Epithelial cell of proximal tubule (primary cell): ENCODE data around the gene GNA14. TPM values are rescaled to one million over a fixed set of nuclear protein-coding genes. Genes with fewer than 3 reads are reported as not detected.

ENCODE experiments used
- DNase-seq: peaks from one replicate; pipeline ENCODE4 v3.0.0-alpha.2; 2011; ENCODE audit warnings: low read depth
- H3K4me3 ChIP-seq: 2 replicates; pipeline ENCODE4 v1.5.1; 2011; ENCODE audit warnings: low read depth, mild to moderate bottlenecking, low read length
- total RNA-seq: library from RNA; depleted of rRNA; stranded (reverse); fragments of >200 nt; gene quantifications from 2 replicates; pipeline ENCODE4 v1.2.3, GENCODE V29; 2015
- TF ChIP-seq, protein P1 (sequence below): conservative IDR thresholded peaks from 2 replicates; pipeline ENCODE4 v1.5.1; 2012; ENCODE audit warnings: low read depth, mild to moderate bottlenecking, low read length

GNA14 gene
- total RNA-seq, 1 donor from 2014 or later = 0.12 TPM

DNA sequence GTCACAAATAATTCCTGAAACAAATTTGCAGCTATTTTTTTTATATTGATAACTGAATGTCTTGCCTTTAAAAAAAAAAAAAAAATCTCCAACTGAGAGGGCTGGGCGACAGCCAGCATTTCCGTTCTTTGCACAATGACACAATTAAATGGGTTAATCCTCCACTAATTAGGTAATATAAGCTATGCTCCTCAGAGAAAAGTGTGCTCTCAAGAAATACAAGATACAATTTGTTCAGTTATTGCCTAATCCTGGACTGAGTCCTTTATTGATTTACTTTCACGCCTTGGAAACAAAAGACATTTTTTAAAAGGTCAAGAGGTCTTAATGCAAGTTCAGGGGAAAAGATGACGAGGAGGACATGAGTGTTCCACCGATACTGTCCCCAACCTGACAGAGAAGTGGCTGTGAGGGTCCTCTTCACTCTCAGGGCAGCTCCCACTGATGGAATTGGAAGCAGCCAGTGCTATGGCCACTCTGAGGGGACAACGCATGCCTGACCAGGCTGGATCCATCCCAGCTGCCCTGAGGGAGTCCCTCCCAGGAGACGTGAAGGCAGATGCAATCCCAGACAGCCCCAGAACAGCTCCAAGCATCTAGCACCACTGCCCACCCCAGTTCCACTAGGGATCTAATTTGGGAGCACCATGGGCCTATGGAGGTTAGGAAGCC is 220.7 kb downstream of the GNA14 start:
- peak; percentile 69 for DNase-seq
- TF ChIP-seq, protein P1, sequence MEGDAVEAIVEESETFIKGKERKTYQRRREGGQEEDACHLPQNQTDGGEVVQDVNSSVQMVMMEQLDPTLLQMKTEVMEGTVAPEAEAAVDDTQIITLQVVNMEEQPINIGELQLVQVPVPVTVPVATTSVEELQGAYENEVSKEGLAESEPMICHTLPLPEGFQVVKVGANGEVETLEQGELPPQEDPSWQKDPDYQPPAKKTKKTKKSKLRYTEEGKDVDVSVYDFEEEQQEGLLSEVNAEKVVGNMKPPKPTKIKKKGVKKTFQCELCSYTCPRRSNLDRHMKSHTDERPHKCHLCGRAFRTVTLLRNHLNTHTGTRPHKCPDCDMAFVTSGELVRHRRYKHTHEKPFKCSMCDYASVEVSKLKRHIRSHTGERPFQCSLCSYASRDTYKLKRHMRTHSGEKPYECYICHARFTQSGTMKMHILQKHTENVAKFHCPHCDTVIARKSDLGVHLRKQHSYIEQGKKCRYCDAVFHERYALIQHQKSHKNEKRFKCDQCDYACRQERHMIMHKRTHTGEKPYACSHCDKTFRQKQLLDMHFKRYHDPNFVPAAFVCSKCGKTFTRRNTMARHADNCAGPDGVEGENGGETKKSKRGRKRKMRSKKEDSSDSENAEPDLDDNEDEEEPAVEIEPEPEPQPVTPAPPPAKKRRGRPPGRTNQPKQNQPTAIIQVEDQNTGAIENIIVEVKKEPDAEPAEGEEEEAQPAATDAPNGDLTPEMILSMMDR = no peak
- no peak overlapping the region for H3K4me3 ChIP-seq

DNA sequence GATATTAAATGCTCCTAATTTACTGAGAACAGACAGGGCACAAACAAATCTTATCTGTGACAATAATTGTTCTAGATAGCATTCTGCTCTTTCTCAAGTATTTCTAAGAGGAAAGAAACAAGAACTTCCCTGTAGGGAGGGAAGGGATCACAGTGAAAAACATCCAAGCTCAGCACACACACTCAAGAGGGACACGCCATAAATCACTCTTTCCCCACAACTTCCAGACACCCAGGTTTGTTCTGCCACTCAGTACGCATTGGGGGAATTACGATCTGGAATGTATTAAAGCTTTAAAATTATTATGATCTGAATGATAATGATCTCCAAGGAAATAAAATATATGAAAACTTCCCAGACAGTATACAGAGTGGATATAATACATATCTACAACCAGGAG is 221.4 kb downstream of the GNA14 start:
- H3K4me3 ChIP-seq = no peak overlapping the region
- DNase-seq = no peak
- TF ChIP-seq, protein P1 = no peak

DNA sequence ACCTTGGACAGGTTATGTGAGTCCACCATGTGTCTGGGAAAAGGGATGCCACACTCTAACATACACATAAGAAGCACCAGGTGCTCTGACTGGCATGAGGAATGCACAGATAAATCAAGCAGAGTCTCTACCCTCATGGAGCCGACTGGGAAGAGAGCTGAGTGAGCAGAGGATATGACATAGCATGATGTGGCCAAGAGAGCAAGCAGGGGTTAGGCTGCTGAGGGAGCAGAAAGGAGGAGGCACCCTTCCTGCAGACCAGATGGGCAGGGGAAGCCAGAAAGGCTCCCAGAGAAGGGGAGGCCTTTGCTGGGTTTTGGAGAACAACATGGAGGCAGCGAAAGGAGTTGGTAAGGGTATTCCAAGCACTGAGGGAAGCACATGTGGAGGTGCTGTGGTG is 223.1 kb downstream of the GNA14 start:
- DNase-seq = no peak
- no peak overlapping the region for H3K4me3 ChIP-seq
- TF ChIP-seq, protein P1 = no peak

DNA sequence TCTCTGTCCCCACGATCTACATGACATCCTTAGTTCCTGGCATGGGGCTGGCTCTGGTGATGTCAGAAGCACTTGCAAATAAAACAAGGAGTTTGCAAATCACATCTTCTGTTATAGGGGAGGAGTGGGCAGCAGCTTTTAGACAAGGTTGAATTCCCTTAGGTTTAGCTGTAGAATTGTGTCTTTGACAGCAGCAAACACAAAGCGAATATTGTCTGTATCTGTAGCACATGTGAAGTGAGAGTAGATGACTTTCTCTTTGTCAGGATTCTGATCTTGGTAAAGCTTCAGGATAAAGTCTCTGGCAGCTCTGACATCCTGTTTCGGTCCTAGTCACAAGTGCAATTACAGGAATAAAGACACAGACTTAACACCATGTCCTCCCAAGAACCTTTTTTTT is 224.3 kb downstream of the GNA14 start:
- DNase-seq = no peak
- H3K4me3 ChIP-seq = no peak overlapping the region
- TF ChIP-seq, protein P1 = no peak

DNA sequence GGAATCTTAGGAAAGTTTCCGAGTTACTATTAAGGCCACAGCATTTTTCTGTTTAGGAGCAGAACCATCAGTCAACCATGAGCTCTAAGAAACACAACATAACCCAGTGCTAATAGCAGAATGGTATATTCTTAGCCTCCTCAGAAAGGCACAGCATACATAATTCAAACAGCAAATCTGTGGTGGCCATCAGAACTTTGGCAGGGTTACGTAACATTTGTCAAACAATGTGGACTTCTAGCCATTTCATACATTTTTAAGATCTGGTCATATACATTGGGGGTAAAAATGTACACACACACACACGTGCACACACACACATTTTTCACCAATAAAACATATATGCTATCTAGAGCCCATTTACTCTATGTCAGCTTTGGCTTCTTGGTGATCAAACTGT is 225.2 kb downstream of the GNA14 start:
- no peak for DNase-seq
- H3K4me3 ChIP-seq = no peak overlapping the region
- TF ChIP-seq, protein P1 = no peak

DNA sequence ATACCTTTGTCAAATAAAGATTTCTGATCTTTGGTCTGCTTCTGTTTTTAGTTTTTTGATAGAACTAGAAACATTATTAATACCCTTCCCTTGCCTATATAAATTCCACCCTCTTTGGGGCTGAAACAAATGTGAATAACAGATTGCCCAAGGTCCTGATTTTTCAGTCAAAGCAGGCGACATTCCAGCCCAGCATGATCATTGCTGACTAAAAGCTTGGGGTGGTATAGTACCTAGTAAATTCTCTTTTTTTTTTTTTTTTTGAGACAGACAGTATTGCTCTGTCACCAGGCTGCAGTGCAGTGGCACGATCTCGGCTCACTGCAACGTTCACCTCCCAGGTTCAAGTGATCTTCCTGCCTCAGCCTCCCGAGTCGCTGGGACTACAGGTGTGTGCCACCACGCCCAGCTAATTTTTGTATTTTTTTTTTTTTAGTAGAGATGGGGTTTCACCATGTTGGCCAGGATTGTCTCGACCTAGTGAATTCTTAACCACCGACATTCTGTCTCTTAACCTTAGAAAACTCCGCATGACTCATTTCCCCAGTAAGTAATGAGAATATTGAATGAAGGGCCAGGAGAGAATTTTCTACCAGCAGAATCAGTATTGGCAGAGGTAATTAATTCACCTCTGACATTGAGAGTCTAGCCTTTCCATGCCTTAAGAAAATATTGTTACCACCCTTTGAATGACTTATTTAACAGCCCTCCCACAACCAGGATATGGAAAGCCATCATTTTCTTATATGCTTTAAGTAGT is 226.4 kb downstream of the GNA14 start:
- DNase-seq = no peak
- no peak overlapping the region for H3K4me3 ChIP-seq
- TF ChIP-seq, protein P1 = no peak
